ENCODE data around the gene SLC2A8.

The SLC2A8 gene

GRCh38 chr9:127437497-127438264 is 40.7 kb downstream of the SLC2A8 start:
- no peak for DNase-seq

DNA sequence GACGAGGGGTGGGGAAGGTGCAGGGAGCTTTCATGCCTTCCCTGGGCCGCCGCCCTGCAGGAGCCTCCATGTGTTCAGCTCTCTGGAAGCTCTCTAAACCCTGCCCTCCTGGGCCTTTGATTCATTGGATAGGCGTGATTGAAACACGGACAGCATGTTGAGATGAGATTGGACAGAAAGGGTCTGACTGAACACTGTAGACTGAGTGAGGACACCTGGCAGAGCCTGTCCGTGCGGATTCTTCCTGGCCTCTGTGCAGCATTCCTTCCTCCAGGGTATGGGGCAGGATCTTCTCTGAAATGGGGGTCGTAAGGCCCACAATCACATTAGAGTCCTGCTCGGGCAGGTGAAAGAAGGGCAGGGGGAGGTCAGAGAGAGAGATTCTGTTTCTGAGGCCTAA is 41.4 kb downstream of the SLC2A8 start:
- DNase-seq = no peak

GRCh38 chr9:127444283-127444920 is 47.4 kb downstream of the SLC2A8 start:
- DNase-seq = peak; percentile 37

GRCh38 chr9:127444921-127445850 is 48.2 kb downstream of the SLC2A8 start:
- peak; percentile 51 for DNase-seq

GRCh38 chr9:127445851-127446712 is 49.1 kb downstream of the SLC2A8 start:
- peak; percentile 62 for DNase-seq

DNA sequence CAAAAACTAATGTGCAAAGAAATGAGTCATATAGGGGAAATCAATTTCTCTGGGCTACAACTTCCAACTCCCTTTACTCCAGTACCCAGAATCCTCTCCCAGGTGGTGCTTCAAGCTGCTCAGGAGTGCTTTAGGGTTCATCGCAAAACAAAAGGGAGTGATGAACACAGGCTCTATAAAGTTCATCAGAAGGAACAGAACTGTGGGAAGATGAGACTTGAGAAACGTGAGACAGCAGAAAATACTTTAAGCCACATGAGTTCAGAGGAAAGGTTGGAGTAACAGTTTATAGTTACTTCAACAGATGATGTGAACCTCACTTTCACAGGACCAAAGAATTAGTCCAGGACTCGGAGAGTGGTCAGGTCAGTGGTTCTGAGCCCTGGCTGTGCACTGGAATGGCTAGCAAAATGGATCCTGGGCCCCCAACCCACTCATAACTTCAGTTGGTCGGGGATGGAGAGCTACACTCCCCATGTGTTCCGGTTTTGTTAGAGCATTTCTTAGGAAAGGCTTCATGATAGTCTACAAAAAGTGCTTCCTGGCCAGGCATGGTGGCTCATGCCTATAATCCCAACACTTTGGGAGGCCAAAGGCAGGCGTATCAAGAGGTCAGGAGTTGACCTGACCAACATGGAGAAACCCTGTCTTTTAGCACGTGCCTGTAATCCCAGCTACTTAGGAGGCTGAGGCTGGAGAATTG is 49.9 kb downstream of the SLC2A8 start:
- DNase-seq = peak; percentile 42

DNA sequence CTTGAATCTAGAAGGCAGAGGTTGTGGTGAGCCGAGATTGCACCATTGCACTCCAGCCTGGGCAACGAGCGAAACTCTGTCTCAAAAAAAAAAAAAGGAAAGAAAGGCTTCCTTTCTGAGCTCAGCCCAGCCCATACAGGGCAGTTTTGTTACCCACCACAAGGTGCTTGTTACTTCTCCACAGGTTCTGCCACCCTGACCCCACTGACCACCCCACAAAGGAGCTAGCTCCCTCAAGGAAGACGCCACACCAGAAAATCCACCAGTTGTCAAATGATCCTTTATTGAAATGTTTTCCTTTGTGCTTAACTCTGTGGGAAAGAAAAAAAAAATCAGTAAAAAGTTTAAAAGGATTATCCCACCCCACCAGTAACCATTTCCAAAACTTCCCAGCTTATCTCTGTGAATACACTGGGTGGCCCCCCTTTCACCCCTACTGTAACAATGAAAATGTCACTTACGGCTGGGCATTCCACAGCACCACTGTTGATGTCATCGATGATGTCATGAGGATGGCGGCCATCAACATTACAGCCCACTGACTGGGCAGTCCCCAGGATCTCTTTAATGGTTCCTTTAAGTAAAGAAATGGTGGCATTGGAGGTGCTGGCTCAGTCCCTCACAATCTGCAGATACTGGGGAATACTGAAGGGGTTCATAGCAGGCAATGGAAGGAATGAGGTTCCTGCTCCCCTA is 50.6 kb downstream of the SLC2A8 start:
- DNase-seq = no peak

DNA sequence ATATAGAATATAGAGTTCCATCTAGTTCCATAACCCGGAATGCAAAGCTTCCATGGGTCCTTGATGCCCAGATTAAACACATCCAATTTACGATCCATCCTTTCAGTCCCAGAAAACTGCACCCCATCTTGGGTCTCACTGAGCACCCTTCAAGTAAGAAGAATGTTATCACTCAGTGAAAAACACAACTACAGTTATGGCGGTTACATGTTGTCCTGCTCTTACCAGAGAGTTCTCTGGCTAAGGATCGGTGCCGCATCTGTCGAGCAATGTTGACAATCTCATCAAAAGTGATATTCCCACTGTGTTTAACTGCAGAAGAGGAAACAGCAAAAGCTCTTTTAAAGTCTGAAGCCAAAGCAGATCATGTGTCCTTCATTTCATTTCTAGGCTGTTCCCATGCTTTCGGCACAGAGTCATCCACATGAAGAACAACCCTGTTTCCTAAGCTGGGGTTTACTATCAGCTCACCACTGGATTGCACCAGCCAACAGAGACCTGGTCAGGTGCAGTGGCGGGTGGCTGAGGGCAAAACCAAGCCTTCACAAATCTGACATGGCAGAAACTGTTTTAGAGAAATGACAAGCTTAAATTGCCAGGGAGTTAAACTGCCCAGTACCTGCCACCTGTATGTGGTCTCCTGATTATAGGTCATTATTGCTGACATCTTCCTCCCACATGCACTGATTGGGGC is 51.3 kb downstream of the SLC2A8 start:
- DNase-seq = no peak

DNA sequence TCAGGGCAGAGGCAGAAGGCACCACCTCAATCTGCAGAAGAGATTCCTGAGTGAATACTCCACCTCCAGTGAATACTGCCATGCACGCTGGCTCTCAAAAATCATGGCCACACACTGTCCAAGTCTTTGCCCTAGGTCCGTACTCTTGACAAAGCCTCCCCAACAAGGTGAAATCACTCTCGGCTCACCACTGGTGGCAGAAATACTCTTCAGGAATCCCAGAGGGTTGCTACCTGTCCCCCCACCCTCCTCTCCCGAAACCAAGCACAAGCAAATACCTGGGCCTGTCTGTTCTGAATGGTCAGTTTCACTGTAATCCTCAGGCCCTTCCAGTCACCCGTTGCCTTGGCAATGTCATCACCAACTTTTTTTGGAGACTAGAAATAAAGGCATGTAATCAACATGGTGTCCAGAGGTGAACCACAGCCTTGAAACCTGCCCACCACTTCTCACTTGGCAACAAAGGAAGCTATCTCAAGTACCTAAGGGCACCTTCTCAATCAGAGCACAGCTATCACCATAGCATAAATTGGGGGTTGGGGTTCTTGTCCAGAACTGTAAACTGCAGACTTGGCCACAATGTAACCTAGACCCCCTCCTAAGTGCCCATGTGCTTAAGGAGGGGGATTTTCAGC is 52.5 kb downstream of the SLC2A8 start:
- no peak for DNase-seq

DNA sequence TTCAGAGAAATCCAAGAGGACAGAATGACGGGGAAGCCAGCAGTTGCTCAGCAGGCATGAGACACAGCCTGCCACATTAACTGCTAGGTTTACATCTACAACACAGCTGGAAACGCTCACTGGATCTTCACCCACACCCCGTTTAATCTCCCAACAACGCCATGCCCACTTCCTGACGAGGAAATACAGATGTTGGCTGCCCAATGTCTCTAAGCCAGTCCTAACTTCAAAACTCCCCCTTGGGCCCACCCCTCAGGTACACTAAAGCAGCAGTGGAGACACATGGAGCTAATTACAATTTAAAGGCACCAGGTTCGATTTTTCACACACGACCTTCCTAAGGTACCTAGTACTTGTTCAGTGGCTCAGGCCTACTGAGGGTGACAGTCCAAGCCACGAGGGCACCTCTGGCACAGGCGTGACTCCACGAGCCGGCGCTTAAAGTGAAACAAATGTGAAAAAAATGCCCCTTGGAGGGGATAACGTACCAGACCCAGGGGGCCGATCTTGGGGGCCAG is 53.3 kb downstream of the SLC2A8 start:
- DNase-seq = peak; percentile 58

DNA sequence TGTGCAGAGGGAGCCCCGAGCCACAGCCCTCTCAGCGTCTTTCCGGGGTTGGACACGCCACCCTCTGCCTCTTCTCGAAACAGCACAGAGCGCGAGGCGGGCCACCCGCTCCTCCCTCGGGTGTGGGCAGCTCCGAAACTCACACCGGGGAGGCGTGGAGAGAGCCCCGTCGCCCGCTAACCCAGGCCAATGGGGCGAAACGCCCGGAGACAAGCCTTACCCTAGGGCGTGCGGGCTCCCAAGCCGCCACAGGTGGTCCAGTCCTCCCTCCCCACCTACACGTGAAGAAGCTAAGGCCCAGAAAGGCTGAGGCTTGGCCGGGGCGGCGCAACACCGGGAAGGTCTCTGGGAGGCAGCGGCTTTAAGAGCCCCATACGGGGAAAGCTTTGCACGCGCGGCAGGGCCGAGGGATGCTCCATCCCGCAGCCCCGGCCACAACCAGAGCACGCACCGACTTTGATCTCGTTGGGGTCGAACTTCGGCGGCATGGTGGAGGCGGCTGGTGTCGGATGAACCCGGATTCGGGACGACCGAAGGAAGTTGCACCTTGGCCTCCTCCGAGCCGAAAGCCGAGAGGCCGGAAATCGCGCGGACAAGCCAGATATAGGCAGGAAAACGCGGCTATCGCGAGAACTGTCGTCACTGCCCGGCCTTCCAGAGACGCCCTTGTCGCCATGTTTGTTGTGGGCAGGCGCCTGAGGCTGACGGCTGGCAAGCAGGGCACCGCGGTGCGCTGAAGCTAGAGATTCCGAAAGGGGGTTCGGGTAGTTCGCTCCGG is 54.0 kb downstream of the SLC2A8 start, which contains the start of the genes LRSAM1 and RPL12:
TSS of gene LRSAM1 (plus strand) at position 681 of the 778 bp plus-strand sequence. CDS start 3,018 bp downstream, outside the sequence.
TSS of gene RPL12 (minus strand) at position 577 of the 778 bp plus-strand sequence. CDS start at position 488, 89 bp downstream.
- peak; percentile 95 for DNase-seq

DNA sequence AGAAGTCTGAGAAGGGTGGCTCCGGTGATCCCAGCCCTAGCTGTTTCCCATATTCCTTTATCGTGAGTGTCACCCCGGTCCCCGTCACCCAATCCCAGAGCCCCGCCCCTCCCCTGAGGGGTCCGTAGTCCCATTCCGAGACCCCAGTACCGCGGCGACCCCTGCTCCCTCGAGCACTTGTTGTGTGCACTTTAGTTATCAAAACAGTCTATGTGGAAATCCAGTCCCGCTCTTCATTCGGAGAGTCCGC is 54.6 kb downstream of the SLC2A8 start:
- DNase-seq = no peak

GRCh38 chr9:127451858-127452656 is 55.1 kb downstream of the SLC2A8 start:
- DNase-seq = peak; percentile 86

GRCh38 chr9:127452691-127453090 is 55.7 kb downstream of the SLC2A8 start:
- DNase-seq = peak; percentile 76

DNA sequence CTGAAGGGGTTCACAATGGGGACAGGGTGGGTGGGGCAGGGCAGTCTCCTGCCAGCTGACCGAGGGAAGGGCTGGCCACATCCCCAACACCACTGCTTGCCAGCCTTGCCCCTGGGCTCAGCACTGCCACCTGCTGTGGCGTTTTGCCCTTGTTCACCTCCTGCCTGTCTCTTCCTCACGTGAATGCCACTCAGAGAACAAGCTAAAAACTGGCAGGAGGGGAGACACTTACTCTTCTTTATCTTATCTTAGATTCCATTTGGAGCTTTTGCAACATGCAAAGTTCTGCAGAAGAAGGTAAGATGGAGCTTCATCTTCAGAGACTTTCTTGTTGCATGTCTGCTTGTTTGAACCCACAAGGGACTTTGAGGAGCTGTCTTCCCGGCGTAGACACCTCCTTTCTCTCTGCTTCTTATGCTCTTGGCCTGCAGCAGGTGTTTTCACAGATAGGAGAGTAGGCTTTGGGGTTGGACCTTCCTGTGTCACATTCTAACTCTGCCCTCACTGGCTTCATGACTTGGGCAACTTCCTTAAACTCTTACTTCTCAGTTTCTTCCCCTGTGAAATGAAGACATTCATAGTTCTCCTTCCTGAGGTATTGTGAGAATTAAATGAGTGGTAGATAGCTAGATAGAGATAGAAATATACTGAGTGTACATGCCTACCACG is 58.5 kb downstream of the SLC2A8 start:
- DNase-seq = peak; percentile 95

DNA sequence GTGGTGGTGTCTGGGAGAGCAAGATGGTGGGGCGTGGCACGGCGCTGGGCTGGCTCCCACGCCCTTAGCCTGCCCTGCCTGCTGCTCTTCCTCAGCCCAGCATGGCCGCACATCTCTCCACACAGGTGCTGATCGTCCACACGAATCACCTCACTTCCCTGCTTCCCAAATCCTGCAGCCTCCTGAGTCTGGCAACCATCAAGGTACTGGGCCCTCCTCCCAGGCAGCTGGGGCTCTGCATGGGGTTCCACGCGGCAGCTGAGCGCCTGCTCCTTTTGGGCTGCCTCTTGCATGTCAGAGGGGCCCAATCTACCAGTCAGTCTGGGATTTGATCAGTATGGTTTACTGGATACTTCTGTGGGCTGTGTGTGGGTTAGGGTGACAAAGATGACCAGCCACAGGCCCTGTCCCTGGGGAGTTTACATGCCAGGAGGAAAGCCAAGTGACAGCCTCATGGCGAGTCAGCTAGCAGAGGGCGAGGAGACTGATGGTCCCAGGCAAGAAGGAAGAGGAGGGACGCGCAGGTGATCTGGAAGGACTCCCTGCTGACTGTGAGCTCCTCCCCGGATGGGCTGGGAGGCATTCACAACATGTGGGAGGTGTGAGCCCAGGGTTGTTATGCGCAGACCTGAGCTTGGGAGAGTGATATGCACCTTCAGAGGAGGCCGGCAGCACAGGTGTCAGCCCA is 60.4 kb downstream of the SLC2A8 start:
- no peak for DNase-seq
